Measurements from ENCODE around the gene PRKCQ. TPM values are rescaled to one million over a fixed set of nuclear protein-coding genes. Genes with fewer than 3 reads are reported as not detected.

PRKCQ gene
- total and polyA plus RNA-seq, 2 of the 8 experiments (the other 6 are each of a cell fraction or from before 2014, with no cell fraction given): 9.1 to 22.6 TPM

DNA sequence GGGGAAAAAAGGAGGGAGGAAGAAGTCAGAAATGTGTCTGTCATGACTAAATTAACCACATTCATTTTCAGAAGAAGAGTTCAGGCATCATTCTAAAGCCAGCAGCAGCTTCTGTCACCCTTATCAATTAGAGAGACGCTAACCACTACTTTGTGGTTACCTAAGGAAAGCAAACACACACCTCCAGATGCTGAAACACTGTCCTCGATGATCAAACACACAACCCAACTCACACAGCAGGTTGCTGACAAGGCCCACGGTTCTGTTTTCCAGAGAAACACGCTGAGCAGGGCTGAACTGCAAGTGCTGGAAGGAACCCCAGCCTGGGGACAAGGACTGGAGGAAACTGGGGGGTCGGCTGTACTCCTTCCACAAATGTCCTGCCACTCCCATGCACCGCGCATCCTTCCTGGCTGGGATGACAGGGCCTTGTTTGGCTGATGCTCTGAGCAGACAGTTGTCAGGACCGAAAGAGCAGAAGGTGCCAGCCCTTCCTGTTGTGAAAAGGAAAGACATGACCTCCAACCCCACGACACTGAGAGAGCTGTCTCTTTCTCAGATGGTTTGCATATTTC, 36.6 kb downstream of the PRKCQ start:
- H3K23ac ChIP-seq (ENCODE audit: insufficient read length): no peak overlapping the region
- no peak overlapping the region for H3K4ac ChIP-seq (replicated peaks; ENCODE audit: insufficient read length, low read depth, low read length)
- H2BK120ac ChIP-seq (replicated peaks; ENCODE audit: low read depth, low read length): no peak overlapping the region
- CTCF ChIA-PET (ENCODE audit: partially characterized antibody): interaction anchor here (0.8 to 2.3 kb wide), 8 partner anchors 8 to 134 kb away, joined by 3 to 9 read pairs (median 3); partner anchors contain the start of gene PRKCQ
- peak overlapping the region in 1 of 2 experiments; percentile 23; a peak in 1 of 4 replicates for H3K4me2 ChIP-seq (ENCODE audit: insufficient read depth in 1 of 2, low read depth in 2 of 2, low read length in 2 of 2)
- H3K79me2 ChIP-seq (ENCODE audit: control insufficient read depth in 1 of 2, insufficient read depth in 2 of 2, low read length in 2 of 2): peaks cover 0 to 11% of the 10 kb centered on the region in 2 experiments; a peak in 2 of 4 replicates
- peaks cover 0 to 11% (median 4%) of the 10 kb centered on the region in 4 experiments; a peak in 6 of 7 replicates for H3K4me1 ChIP-seq (replicated peaks in 1 of 4; ENCODE audit: control insufficient read depth in 3 of 4, insufficient read depth in 4 of 4, low read length in 3 of 4)
- H3K27ac ChIP-seq (ENCODE audit: low read depth, low read length): no peak overlapping the region
- peaks cover 2% of the 10 kb centered on the region; the same call in 1 of the 2 replicates for H3K79me1 ChIP-seq (ENCODE audit: low read depth, low read length)
- H2BK12ac ChIP-seq (ENCODE audit: low read depth, low read length): no peak overlapping the region
- POLR2A ChIA-PET (ENCODE audit: partially characterized antibody): no interaction called here
- H2BK20ac ChIP-seq (ENCODE audit: low read length): no peak overlapping the region
- TF ChIP-seq EZH2 (IDR thresholded peaks at IDR 0.05; ENCODE audit: low read depth, low read length, severe bottlenecking) (no peak), ASH2L (IDR thresholded peaks at IDR 0.05; ENCODE audit: low read length) (no peak)
- H3K9ac ChIP-seq (replicated peaks in 1 of 4; ENCODE audit: extremely low read depth in 1 of 4, low read depth in 3 of 4, low read length in 3 of 4): no peak overlapping the region
- no peak overlapping the region for H3K14ac ChIP-seq (ENCODE audit: insufficient read length)
- no peak for FAIRE-seq
- H4K20me1 ChIP-seq (replicated peaks in 1 of 2; ENCODE audit: control insufficient read depth in 1 of 2, insufficient read depth in 2 of 2, low read length in 2 of 2): peaks cover 0 to 7% of the 10 kb centered on the region in 2 experiments
- 0 out of 2 replicates have a peak overlapping the region, but pooled peaks have one; percentile 61 for H2BK15ac ChIP-seq (ENCODE audit: low read length)
- no peak overlapping the region for H4K8ac ChIP-seq (ENCODE audit: extremely low read depth, insufficient read depth, low read length)
- H3K23me2 ChIP-seq (ENCODE audit: low read depth, low read length): no peaks in the 10 kb centered on the region; the same call in 1 of the 2 replicates
- H3K4me3 ChIP-seq (ENCODE audit: extremely low read depth in 1 of 4, insufficient read depth in 2 of 4, low read depth in 3 of 4, low read length in 4 of 4): no peak overlapping the region
- H3K36me3 ChIP-seq (ENCODE audit: control insufficient read depth in 2 of 4, insufficient read depth in 4 of 4, low read length in 3 of 4): no peaks in the 10 kb centered on the region
- no peaks in the 10 kb centered on the region for H3K9me3 ChIP-seq (ENCODE audit: insufficient read depth in 2 of 2, low read depth in 1 of 2, low read length in 1 of 2)
- H2AFZ ChIP-seq (ENCODE audit: low read length): no peak overlapping the region
- H2AK5ac ChIP-seq (ENCODE audit: low read depth, low read length): no peak overlapping the region
- no peak overlapping the region for H2BK5ac ChIP-seq (ENCODE audit: low read depth, low read length)
- H4K91ac ChIP-seq (replicated peaks; ENCODE audit: insufficient read length, low read length): no peak overlapping the region
- H4K5ac ChIP-seq (ENCODE audit: insufficient read length, low read depth, low read length): no peak overlapping the region
- WGBS, 2 experiments (ENCODE audit: extremely low coverage in 1 of 2, insufficient coverage in 1 of 2, insufficient read length in 1 of 2, insufficient replicate concordance in 2 of 2, low coverage in 1 of 2, low lambda C conversion rate in 2 of 2, missing lambda C conversion rate in 1 of 2): 85% methylated on average over 9 of the region's 9 CpGs; no CpG with 5 or more reads in 1 of the 2 experiments
- no peak overlapping the region for H3K56ac ChIP-seq (replicated peaks; ENCODE audit: insufficient read length, low read depth, low read length)
- peak overlapping the region; percentile 28; the same call in 1 of the 2 replicates for H3K18ac ChIP-seq (ENCODE audit: extremely low read depth, low read length)
- no peak for DNase-seq (ENCODE audit: low read depth in 1 of 2, low spot score in 2 of 2)
- no peaks in the 10 kb centered on the region for H3K27me3 ChIP-seq (replicated peaks in 1 of 4; ENCODE audit: control insufficient read depth in 3 of 4, extremely low read depth in 1 of 4, insufficient read depth in 3 of 4, low read length in 3 of 4)
